NCI-H1105 treated with DMSO at 0.1 percent for 48 hours (cell line): Measurements from ENCODE around the gene TRIM37.
"Not testable (repeated sequence)": the region's sequence is repeated elsewhere in the genome, so short reads cannot be mapped to it uniquely, and the experiment has no call there.

ENCODE experiments used
- DNase-seq: peaks from one replicate; lab custom pipeline; 2025; lab: John Stamatoyannopoulos, UW

Gene TRIM37

DNA sequence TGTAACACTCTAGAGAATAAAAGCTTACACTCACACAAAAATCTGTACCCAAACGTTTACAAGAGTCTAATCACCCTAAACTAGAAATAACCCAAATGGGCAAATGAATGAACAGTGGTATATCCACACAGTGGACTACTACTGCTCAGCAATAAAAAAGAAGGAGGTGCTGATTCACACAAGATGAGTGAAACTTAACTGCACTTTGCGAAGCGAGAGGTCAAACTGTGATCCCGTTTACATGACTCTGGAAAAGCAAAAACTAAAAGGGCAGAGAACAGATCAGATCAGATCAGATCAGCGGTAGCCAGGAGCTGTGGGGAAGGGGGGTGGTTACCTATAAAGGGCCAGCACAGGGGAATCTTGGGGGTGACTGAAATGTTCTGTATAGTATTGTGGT lies 113.4 kb downstream of the TRIM37 start:
- DNase-seq: no peak

- DNase-seq: no peak
Observed at GRCh38 chr17:58991718-58992331, 114.9 kb downstream of the TRIM37 start.

DNA sequence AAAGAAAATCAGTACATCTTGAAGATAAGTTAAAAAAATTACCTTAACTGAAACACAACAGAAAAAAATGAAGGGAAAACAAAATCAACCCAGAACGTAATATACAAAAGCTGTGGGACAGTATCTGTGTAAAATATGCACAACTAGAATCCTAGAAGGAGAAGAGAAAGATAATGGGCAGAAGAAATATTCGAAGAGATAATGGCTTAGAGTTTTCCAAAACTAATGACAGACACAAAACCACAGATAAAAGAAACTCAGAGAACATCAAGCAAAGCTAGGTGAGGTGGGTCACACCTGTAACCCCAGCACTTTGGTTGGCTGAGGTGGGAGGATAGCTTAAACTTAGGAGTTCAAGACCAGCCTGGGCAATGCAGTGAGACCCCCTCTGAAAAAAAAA lies 117.1 kb downstream of the TRIM37 start:
- no peak for DNase-seq

- no peak for DNase-seq
Observed at GRCh38 chr17:58985971-58986370, 120.7 kb downstream of the TRIM37 start.

DNA sequence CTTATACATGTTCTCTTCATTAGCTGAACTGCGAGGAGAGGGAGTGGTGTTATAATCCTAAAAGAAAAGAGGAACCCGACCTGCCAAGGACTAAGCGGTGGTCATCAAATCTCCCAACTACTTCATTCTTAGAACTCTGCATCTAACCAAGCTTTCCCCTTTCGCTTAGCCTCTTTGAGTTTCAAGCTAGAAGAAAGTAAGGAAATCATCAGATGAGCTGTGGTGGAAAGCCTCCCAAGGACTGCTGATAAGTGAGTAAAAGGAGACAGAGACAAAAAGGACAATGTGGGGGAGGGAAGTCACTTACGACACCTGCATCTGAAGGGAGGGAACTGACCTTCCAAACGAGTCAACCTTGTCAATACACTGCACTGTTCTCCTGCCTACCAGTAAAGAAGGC lies 121.3 kb downstream of the TRIM37 start:
- DNase-seq: no peak

DNA sequence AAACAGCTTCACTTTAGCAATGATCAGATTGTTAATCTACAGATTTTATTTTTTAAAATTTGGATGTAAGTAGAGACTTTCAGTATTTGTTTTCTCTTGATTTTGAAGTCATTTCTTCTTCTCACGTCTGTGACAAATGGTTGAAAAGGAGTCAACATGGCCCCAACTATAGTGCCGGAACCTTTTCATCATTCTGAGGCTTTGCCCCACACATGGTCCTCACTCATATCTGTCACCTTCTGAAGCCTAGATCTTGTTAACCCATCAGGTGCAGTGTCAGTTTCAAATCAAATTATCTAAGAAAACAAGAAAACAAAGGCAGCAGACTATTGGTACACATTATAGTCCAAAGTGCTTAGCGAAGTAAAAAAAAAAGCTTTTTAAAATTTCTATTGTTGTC lies 124.1 kb downstream of the TRIM37 start:
- DNase-seq: no peak

DNA sequence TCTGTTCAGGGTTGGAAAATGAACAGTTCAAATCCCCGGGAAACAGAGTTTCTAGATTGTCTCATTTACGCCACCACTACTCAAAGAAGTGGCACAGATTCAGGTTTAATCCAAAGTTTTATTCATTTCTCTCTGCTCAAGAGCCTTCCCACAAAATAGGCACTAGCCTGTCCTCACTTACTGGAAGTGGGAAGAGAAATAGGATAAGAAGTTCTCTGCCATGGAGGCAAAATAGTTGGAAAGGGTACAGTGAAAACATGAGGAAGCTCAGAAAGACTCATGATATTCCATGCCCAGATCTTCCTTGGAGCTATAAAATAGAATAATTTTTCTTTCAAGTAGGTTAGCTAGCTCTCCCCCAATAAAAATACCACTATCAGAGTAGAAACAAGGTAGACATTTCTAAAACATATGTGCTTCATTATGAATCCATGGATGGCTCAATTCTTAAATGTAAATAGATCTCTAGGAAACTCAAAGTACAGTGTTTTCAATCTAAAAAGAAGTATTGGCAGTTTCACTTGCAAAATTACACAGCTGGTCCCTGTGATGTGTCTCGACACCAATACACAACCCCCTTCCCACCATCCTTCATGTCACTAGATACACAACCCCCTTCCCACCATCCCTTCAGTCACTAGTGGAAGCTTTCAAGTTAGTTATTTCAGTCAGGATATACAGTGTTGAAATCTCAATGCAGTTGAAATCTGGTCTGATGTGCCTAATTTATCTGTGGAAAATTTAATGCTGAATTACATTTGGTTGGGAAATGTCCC lies 125.8 kb downstream of the TRIM37 start:
- no peak for DNase-seq

DNA sequence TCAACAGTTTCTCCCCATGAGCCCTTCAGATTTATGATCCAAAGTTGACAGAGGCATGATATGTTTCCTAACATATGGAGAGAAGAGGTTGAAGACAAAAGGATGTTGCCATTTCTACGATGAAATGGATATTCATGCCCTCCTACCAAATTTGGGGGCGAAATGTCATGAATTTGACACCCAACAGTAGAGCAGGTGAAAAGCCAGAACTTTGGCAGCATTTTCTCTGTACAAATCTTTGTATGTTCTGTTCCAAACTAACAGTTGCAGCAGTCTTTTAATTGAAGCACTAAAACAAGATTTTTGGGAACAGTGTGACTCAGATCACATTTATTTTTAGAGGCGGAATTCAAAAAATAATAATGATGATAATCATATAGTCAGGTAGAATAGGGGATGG lies 130.1 kb downstream of the TRIM37 start:
- DNase-seq: no peak

DNA sequence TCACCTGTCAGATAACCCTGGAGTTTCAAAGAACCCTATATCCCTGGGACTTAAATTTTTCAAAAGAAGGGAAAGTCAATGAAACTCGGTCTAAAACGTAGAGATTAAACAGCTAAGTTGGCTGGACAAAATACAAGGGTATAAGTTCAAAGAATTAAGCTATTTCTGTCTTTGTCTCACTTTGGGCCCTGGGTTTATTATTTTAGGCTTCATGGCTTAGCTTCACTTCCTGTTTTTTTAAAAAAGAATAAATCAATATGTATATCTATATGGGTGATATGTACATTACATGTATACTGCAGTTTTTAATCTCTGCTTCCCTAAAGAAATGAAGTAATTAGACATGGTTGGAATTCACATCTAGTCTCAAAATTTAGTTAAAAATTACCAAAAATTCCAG lies 132.3 kb downstream of the TRIM37 start:
- DNase-seq: no peak

DNA sequence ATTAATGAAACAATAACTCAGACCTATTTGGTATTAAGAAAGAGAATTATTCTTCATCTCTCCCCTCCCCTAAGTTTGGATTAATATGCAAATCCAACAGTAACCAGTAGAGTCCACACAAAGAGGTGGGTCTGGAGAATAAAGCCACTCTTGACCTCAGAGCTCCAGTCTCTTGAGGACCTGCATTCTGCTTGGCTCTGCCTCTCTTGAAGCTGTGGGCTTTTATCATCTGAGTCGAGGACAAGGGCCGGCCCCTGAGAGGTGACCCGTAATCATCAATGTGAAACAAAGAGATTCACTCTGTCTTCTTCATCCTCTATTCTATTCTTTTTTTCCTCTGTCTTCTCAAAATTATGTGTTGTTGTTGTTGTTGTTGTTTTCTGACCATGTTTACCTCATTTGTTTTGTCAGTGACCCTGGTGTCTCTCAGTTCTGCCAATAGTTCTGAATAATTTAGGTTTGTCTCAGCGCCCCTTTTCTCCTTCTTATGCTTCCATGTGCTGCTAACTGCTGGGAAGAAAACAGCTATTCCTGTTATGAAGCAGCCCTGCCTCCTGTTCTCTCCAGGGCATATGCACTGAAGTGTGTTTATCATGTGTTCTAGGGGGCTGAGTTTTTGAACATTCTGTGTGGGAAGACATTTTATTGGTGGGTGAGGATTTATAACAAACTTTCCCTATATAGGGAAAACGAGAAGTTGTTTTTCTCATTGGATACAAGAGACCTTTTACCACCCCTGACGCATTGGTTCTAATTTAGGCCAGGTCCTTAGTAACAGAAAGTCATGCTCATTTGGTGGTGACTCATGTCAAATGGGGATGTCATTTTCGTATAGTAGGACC lies 135.8 kb downstream of the TRIM37 start:
- DNase-seq: no peak

GRCh38 chr17:58969612-58970011 lies 137.1 kb downstream of the TRIM37 start:
- DNase-seq: no peak

DNA sequence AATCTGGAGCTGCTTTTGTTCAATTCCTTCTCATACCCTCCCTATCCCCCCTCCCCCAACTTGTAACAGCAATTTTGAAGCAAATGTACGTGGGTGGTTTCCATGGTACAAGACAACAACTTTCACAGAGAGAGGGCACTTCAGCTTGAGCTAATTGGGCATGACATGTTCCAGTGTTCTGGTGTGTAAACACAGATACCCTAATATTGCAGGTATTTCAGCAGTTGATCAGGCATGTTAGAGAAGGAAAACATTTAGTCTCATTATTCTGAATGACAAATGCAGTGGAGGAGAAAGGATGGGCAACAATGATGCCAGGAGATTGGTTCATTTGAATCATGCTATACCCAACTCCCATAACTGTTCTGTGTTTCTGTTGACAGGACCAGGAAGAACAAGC lies 137.5 kb downstream of the TRIM37 start:
- DNase-seq: peak; percentile 97

- DNase-seq: no peak
Observed at GRCh38 chr17:58968426-58969061, 138.1 kb downstream of the TRIM37 start.

DNA sequence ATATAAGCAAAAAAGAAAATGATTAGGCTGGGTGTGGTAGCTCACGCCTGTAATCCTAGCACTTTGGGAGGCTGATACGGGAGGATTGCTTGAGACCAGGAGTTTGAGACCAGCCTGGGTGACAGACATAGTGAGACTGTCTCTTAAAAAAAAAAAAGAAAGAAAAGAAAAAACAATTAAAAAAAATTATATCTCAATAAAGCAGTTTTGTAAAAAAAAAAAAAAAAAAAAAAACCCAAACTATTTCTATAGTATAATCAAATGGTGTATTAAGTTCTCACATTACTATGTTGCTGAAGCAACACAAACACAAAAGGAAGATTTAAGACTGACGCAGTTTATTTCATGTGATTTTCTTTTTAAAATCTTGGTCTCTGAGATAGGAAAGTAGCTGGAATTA lies 140.5 kb downstream of the TRIM37 start:
- no peak for DNase-seq

DNA sequence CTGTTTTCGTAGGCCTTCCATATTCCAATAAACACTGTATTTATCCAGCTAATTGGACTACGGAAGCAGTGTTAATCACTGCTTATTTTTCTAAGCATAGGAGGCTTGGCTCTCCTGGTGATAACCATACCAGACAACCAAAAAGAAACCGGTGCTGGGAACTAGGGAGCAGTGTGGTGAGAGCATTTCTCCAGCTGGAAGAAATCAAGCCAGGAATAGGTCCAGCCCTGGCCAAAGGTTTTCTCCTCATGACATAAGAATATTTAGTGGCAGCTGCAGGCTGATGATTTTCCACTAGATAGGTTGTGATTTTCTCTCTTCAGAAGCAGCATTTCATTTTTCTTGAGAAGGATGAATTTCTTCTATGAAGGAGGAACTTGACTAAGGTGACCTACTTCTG lies 141.5 kb downstream of the TRIM37 start:
- DNase-seq: no peak

- peak; percentile 42 for DNase-seq
Observed at GRCh38 chr17:58960068-58960467, 146.6 kb downstream of the TRIM37 start.

GRCh38 chr17:58957725-58958073 lies 149.0 kb downstream of the TRIM37 start:
- DNase-seq: not testable (repeated sequence)

DNA sequence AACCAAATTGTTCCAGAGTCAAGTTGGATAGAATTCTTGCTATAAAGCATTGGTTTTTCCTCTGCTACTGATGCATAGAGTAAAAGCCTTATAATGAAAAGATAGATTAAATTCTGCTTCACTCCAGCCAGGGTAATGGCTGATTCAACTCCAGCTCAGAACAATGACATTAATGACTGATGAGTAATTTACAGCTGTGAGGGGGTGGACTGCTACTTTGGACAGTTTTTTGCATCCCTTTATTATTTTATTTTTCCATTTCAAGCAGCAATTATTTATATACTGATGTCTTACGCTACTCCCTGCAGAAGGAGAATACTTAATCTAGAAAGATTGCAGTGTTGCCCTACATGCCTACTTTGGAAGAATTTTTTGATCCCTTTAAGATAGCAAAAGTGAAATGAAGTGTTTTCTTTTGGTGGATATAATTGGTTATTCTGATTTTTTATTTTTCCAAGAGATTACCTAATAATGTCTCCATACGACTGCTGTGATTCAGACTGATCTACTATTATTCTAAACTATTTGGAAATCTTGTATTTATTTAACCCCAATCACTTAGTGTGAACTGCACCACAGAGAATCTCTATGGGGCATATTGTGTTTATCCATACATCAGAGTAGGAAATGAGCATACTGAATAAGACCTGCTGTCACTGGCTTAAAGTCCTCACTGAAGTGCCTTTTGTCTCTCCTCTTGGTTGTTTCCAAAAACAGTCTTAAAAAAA lies 149.5 kb downstream of the TRIM37 start:
- no peak for DNase-seq

GRCh38 chr17:58954358-58954757 lies 152.3 kb downstream of the TRIM37 start:
- not testable (repeated sequence) for DNase-seq

DNA sequence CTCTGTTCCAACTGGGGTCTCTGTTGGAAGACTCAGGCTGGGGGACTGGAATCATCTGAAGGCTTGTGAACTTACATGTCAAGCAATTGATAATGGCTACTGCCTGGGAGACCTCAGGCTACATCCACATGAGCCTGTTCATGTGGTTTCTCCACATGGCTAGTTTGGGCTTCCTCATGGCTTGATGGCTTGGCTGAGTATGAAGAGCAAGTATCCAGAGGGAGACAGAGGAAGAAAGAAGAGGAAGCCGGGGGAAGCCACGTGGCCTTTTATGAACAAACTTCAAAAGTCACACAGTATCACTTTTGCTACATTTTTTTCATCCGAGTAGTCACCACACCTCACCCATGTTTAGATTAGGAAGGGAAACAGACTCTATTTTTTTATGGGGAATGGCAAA lies 158.9 kb downstream of the TRIM37 start:
- DNase-seq: no peak

DNA sequence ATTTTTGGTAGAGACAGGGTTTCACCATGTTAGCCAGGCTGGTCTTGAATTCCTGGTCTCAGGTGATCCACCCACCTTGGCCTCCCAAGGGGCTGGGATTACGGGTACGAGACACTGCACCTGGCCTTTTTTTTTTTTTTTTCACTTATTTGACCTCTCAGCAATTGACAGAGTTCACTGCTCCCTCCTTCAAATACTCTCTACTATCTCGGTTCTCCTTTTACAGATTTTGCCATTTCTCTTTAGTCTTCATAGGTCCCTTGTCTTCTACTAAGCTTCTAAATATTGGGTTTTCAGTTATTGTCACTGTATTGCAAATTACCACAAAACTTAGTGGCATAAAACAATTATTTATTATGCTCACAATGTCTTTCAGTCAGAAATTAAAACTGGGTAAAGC lies 159.3 kb downstream of the TRIM37 start:
- no peak for DNase-seq

DNA sequence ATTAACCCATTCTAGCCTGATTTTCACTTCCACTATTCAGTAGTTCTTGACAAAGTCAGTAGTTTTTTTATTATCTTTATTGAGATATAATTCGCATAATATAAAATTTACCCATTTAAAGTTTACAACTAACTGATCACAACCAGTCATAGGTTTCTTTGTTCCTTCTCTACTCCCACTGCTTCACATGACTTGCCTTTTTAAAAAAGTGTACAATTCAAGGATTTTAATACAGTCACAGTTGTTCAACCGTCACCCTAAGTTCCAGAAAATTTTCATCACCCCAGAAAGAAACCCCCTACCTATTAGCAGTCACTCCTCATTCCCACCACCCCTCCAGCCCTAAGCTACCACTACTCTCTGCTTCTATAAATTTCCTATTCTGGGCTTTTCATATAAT lies 162.5 kb downstream of the TRIM37 start:
- no peak for DNase-seq
